ENCODE measurements around the gene RAD51B.
"Not testable (repeated sequence)": the region's sequence is repeated elsewhere in the genome, so short reads cannot be mapped to it uniquely, and the experiment has no call there.

- TF ChIP-seq CTCF, POLR2A (IDR thresholded peaks at IDR 0.05): not testable (repeated sequence)
Measured at GRCh38 chr14:68662826-68663225, 843.2 kb downstream of the RAD51B start.

Data from thyroid gland (tissue), 4 donors.